Neural cell (in vitro differentiated cells): ENCODE measurements around the gene ARPC1B. TPM values are rescaled to one million over a fixed set of nuclear protein-coding genes. Genes with fewer than 3 reads are reported as not detected.

Experiments
- H2AFZ ChIP-seq: fragments of 200-600, 300-800 bp; sonication (generic), shearing (Covaris generic); 2 replicates; pipeline ENCODE4 v1.6.0; 2014; ENCODE audit warnings: low read depth, mild to moderate bottlenecking, antibody characterized with exemption, low read length, moderate library complexity
- H3F3A ChIP-seq: fragments of 200-600 bp; shearing (Covaris generic); 2 replicates; pipeline ENCODE4 v1.6.1; 2016; ENCODE audit warnings: mild to moderate bottlenecking, moderate library complexity, mixed read lengths, antibody characterized with exemption, low read length; ENCODE audit not compliant: insufficient read depth, poor library complexity, severe bottlenecking
- H3K27ac ChIP-seq: fragments of 200-600, 300-800 bp; sonication (generic), shearing (Covaris generic); 2 replicates; pipeline ENCODE4 v1.5.1; 2014; ENCODE audit warnings: mild to moderate bottlenecking, low read length, moderate library complexity
- H3K27me3 ChIP-seq: fragments of 300-800, 200-600 bp; sonication (generic), shearing (Covaris generic); 2 replicates; pipeline ENCODE4 v1.6.0; 2014; ENCODE audit warnings: mild to moderate bottlenecking, low read depth, low read length, moderate library complexity; ENCODE audit not compliant: insufficient read depth
- H3K36me3 ChIP-seq: fragments of 300-800, 200-600 bp; sonication (generic), shearing (Covaris generic); 2 replicates; pipeline ENCODE4 v1.5.1; 2014; ENCODE audit warnings: mild to moderate bottlenecking, antibody characterized with exemption, low read length, moderate library complexity; ENCODE audit not compliant: insufficient read depth
- H3K4me2 ChIP-seq: fragments of 300-800, 200-600 bp; sonication (generic), shearing (Covaris generic); 2 replicates; pipeline ENCODE4 v1.6.0; 2014; ENCODE audit warnings: mild to moderate bottlenecking, low read length
- H3K4me3 ChIP-seq: fragments of 300-800, 200-600 bp; sonication (generic), shearing (Covaris generic); 2 replicates; pipeline ENCODE4 v1.5.1; 2014; ENCODE audit warnings: mild to moderate bottlenecking, low read length, moderate library complexity
- H3K79me2 ChIP-seq: fragments of 200-600 bp; shearing (Covaris generic); replicated peaks from 2 replicates; pipeline ENCODE4 v1.6.0; 2014; ENCODE audit warnings: mild to moderate bottlenecking, low read length, moderate library complexity; ENCODE audit not compliant: insufficient read depth
- H3K9ac ChIP-seq: fragments of 300-800, 200-600 bp; sonication (generic), shearing (Covaris generic); 2 replicates; pipeline ENCODE4 v1.6.1; 2016; ENCODE audit warnings: mild to moderate bottlenecking, low read length, mixed read lengths
- H3K9me2 ChIP-seq: fragments of 200-600 bp; shearing (Covaris generic); 2 replicates; pipeline ENCODE4 v1.6.1; 2016; ENCODE audit warnings: mild to moderate bottlenecking, low read length, mixed read lengths; ENCODE audit not compliant: insufficient read depth
- H3K9me3 ChIP-seq: fragments of 200-600, 300-800 bp; sonication (generic), shearing (Covaris generic); 2 replicates; pipeline ENCODE4 v1.6.1; 2016; ENCODE audit warnings: mild to moderate bottlenecking, mixed run types, low read length, moderate library complexity, mixed read lengths
- H4K20me1 ChIP-seq: fragments of 200-600 bp; shearing (Covaris generic); 2 replicates; pipeline ENCODE4 v1.6.1; 2016; ENCODE audit warnings: mild to moderate bottlenecking, mixed run types; ENCODE audit not compliant: insufficient read depth
- CTCF ChIP-seq: fragments of 450-650 bp; IDR thresholded peaks from 2 replicates; pipeline ENCODE4 v1.5.1; 2014; ENCODE audit warnings: antibody characterized with exemption, mild to moderate bottlenecking, moderate library complexity; ENCODE audit not compliant: poor library complexity, severe bottlenecking
- EP300 ChIP-seq: fragments of 450-650 bp; conservative IDR thresholded peaks from 2 replicates; pipeline ENCODE4 v1.6.1; 2014; ENCODE audit warnings: antibody characterized with exemption, mild to moderate bottlenecking, moderate library complexity; ENCODE audit not compliant: poor library complexity, severe bottlenecking
- EZH2 ChIP-seq: fragments of 200-600, 300-800 bp; shearing (Covaris generic), sonication (generic); IDR thresholded peaks from 2 replicates; pipeline ENCODE4 v1.6.1; 2014; ENCODE audit warnings: antibody characterized with exemption, low read length, borderline replicate concordance, mild to moderate bottlenecking; ENCODE audit not compliant: insufficient read depth, poor library complexity, severe bottlenecking
- MXI1 ChIP-seq: fragments of 450-650 bp; conservative IDR thresholded peaks from 2 replicates; pipeline ENCODE4 v1.6.1; 2014; ENCODE audit warnings: antibody characterized with exemption, mild to moderate bottlenecking; ENCODE audit not compliant: poor library complexity, severe bottlenecking
- POLR2AphosphoS5 ChIP-seq: IDR thresholded peaks from 2 replicates; pipeline ENCODE4 v1.6.1; 2012
- RAD21 ChIP-seq: fragments of 450-650 bp; conservative IDR thresholded peaks from 2 replicates; pipeline ENCODE4 v1.6.1; 2014; ENCODE audit warnings: antibody characterized with exemption, mild to moderate bottlenecking, moderate library complexity
- REST ChIP-seq: IDR thresholded peaks from 2 replicates; pipeline ENCODE4 v1.6.1; 2012; ENCODE audit warnings: borderline replicate concordance
- SMC3 ChIP-seq: fragments of 450-650 bp; conservative IDR thresholded peaks from 2 replicates; pipeline ENCODE4 v1.6.1; 2014; ENCODE audit warnings: antibody characterized with exemption, mild to moderate bottlenecking, moderate library complexity; ENCODE audit not compliant: poor library complexity
- TAF1 ChIP-seq: IDR thresholded peaks from 2 replicates; pipeline ENCODE4 v1.6.1; 2012; ENCODE audit warnings: low read depth
- polyA plus RNA-seq: library from polyadenylated mRNA; depleted of rRNA; stranded (reverse); fragments of >200 nt; gene quantifications from 2 replicates; pipeline ENCODE4 v1.2.3, GENCODE V29; 2014

ARPC1B gene
- polyA plus RNA-seq, 1 donor from 2014 or later: 1.7 TPM

- no peak overlapping the region for H3K4me3 ChIP-seq
Observed at GRCh38 chr7:99372275-99373090, 2.0 kb upstream of the ARPC1B start.

More at GRCh38 chr7:99372275-99373090, 2.0 kb upstream of the ARPC1B start:
- Histone ChIP-seq H4K20me1 (no peaks in the 10 kb centered on the region), H2AFZ (no peak overlapping the region), H3K4me2 (no peak overlapping the region), H3K27me3 (peaks cover 10% of the 10 kb centered on the region), H3K79me2 (no peaks in the 10 kb centered on the region), H3K36me3 (no peaks in the 10 kb centered on the region), H3F3A (no peaks in the 10 kb centered on the region), H3K9me3 (no peaks in the 10 kb centered on the region), H3K27ac (no peak overlapping the region), H3K9ac (no peak overlapping the region), H3K9me2 (no peaks in the 10 kb centered on the region)
- TF ChIP-seq POLR2AphosphoS5: no peak
- no peak for TF ChIP-seq EZH2
- TF ChIP-seq CTCF: no peak
- no peak for TF ChIP-seq SMC3
- TF ChIP-seq EP300: no peak
- TF ChIP-seq MXI1: no peak
- no peak for TF ChIP-seq RAD21
- TF ChIP-seq TAF1: no peak
- no peak for TF ChIP-seq REST
